HEK293 (cell line): ENCODE results near the gene TAS2R50.

Experiments used
- ZBTB1 ChIP-seq: fragments of 450-650 bp; formaldehyde crosslinking; IDR thresholded peaks from 2 replicates; pipeline ENCODE4 v1.5.1; 2016; ENCODE audit warnings: missing biosample characterization, missing genetic modification characterization
- ZBTB7A ChIP-seq: fragments of 450-650 bp; formaldehyde crosslinking; IDR thresholded peaks from 2 replicates; pipeline ENCODE4 v1.5.1; 2016; ENCODE audit warnings: low read depth, missing biosample characterization, missing genetic modification characterization
- ZNF274 ChIP-seq, 2 experiments: fragments of 200-500 bp in 1 of 2; fragments of 450-650 bp in 1 of 2; sonication (Bioruptor generic) in 1 of 2; formaldehyde crosslinking in 1 of 2; IDR thresholded peaks; 2 replicates each; pipeline versions ENCODE4 v1.5.1 to v1.6.1; 2014 to 2016; ENCODE audit warnings: borderline replicate concordance in 1 of 2, inconsistent platforms in 1 of 2, low read length in 1 of 2, missing biosample characterization in 1 of 2, missing genetic modification characterization in 1 of 2
- ZNF692 ChIP-seq: fragments of 450-650 bp; formaldehyde crosslinking; IDR thresholded peaks from 2 replicates; pipeline ENCODE4 v1.5.1; 2016; ENCODE audit warnings: missing biosample characterization, missing genetic modification characterization
- TF ChIP-seq, protein P1 (sequence below): fragments of 450-650 bp; formaldehyde crosslinking; IDR thresholded peaks from 2 replicates; pipeline ENCODE4 v1.5.1; 2016; ENCODE audit warnings: missing biosample characterization, missing genetic modification characterization

DNA sequence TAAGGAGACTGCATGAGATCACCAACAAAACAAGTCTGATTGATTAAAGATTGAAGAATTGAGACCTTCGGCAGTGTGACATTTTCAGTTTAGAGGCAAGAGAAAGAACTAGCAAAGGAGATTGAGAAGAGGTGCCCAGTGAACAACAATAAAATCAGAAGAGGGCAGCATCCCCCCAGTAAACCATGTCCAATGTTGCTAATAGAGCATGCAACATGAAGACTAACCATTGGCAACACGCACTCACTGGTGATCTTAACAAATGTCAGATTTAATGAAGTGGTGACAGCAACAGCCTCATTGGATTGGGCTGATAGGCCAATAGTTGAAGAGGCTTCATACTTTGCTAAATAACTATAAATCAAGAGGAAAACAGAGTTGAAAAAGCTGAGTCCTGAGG lies 26.9 kb downstream of the TAS2R50 start:
- TF ChIP-seq ZNF274 (IDR thresholded peaks at IDR 0.05; ENCODE audit: low read length) (no peak), ZNF274 (tag by site-specific recombination; IDR thresholded peaks at IDR 0.05; ENCODE audit: borderline replicate concordance) (no peak), ZBTB7A (tag by site-specific recombination) (no peak), ZNF692 (tag by site-specific recombination) (no peak), ZBTB1 (tag by site-specific recombination) (no peak)
- TF ChIP-seq, protein P1, sequence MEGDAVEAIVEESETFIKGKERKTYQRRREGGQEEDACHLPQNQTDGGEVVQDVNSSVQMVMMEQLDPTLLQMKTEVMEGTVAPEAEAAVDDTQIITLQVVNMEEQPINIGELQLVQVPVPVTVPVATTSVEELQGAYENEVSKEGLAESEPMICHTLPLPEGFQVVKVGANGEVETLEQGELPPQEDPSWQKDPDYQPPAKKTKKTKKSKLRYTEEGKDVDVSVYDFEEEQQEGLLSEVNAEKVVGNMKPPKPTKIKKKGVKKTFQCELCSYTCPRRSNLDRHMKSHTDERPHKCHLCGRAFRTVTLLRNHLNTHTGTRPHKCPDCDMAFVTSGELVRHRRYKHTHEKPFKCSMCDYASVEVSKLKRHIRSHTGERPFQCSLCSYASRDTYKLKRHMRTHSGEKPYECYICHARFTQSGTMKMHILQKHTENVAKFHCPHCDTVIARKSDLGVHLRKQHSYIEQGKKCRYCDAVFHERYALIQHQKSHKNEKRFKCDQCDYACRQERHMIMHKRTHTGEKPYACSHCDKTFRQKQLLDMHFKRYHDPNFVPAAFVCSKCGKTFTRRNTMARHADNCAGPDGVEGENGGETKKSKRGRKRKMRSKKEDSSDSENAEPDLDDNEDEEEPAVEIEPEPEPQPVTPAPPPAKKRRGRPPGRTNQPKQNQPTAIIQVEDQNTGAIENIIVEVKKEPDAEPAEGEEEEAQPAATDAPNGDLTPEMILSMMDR (tag by site-specific recombination): 0 out of 2 replicates have a peak, but pooled peaks have one; percentile 10
